Spleen (tissue), 11 donors: ENCODE measurements around the gene MEX3B. TPM values are rescaled to one million over a fixed set of nuclear protein-coding genes. Genes with fewer than 3 reads are reported as not detected.
"Not testable (repeated sequence)": the region's sequence is repeated elsewhere in the genome, so short reads cannot be mapped to it uniquely, and the experiment has no call there.

Source experiments
- DNase-seq: peaks from one replicate; pipeline ENCODE4 v3.0.0-alpha.2; 2020
- H3K27ac ChIP-seq, 8 donors: fragments of 200-600 bp; sonication (generic) in 7 of 8; 1 replicate in 4 of 8; 2 replicates in 4 of 8; pipeline versions ENCODE4 v1.5.0 to v1.8.0; 2016 to 2021; ENCODE audit warnings: inconsistent platforms in 4 of 8, mild to moderate bottlenecking in 4 of 8, moderate library complexity in 1 of 8
- H3K27me3 ChIP-seq, 7 donors: fragments of 200-600 bp; sonication (generic) in 6 of 7; replicated peaks in 1 of 7; 1 replicate in 4 of 7; 2 replicates in 3 of 7; pipeline versions ENCODE4 v1.5.0 to v1.8.0; 2016 to 2021; ENCODE audit warnings: inconsistent platforms in 3 of 7, mild to moderate bottlenecking in 1 of 7
- H3K36me3 ChIP-seq, 6 donors: fragments of 200-600 bp; sonication (generic) in 5 of 6; 1 replicate in 4 of 6; 2 replicates in 2 of 6; pipeline versions ENCODE4 v1.5.0 to v1.8.0; 2016 to 2021; ENCODE audit warnings: inconsistent platforms in 2 of 6
- H3K4me1 ChIP-seq, 6 donors: fragments of 200-600 bp; sonication (generic) in 5 of 6; 1 replicate in 3 of 6; 2 replicates in 3 of 6; pipeline versions ENCODE4 v1.5.0 to v1.8.0; 2016 to 2021; ENCODE audit warnings: inconsistent platforms in 3 of 6
- H3K4me3 ChIP-seq, 8 donors: fragments of 200-600 bp; sonication (generic) in 7 of 8; 1 replicate in 4 of 8; 2 replicates in 4 of 8; pipeline versions ENCODE4 v1.5.0 to v1.8.0; 2016 to 2021; ENCODE audit warnings: inconsistent platforms in 4 of 8, mild to moderate bottlenecking in 4 of 8, moderate library complexity in 2 of 8
- H3K9me3 ChIP-seq, 8 donors: fragments of 200-600 bp; sonication (generic) in 7 of 8; 1 replicate in 4 of 8; 2 replicates in 4 of 8; pipeline versions ENCODE4 v1.5.0 to v1.8.0; 2016 to 2021; ENCODE audit warnings: inconsistent platforms in 4 of 8
- POLR2A ChIP-seq, 3 donors: fragments of 450-650 bp; IDR thresholded peaks; one replicate each; pipeline ENCODE4 v1.5.1; 2017; ENCODE audit warnings: antibody characterized with exemption in 3 of 3, mild to moderate bottlenecking in 1 of 3
- POLR2AphosphoS5 ChIP-seq, 3 donors: sonication (generic); formaldehyde crosslinking; IDR thresholded peaks; one replicate each; pipeline ENCODE4 v1.5.1; 2017; ENCODE audit warnings: antibody characterized with exemption in 3 of 3
- WGBS, 5 donors: extraction: QIAGEN DNeasy Blood & Tissue Kit in 3 of 5; methylation state at CpG; one replicate each; pipeline versions ENCODE4 v1.1.5 to v1.1.7; 2013 to 2018; 5-methylcytosine and 5-hydroxymethylcytosine counted together
- intact Hi-C: fragments of 100-400 bp; cut with DNase I; formaldehyde crosslinking; loops from one replicate; pipeline ENCODE4 v1.15.0; 2023; ENCODE audit warnings: low total_unique reads
- polyA plus RNA-seq, 3 donors: library from polyadenylated mRNA; stranded (reverse); fragments of 200-250 nt; gene quantifications; one replicate each; pipeline ENCODE4 v1.2.1, GENCODE V29; 2013
- total RNA-seq, 7 donors: library from RNA; depleted of rRNA in 3 of 7; stranded (reverse); fragments of >200 nt in 3 of 7; fragmentation: NEBNext Ultra II Directional in 4 of 7; extraction: Animal tissue kit (Norgen Biotek cat#: 25700) in 4 of 7; gene quantifications; one replicate each; pipeline versions ENCODE4 v1.1.0 to v1.2.1, GENCODE V29; 2016 to 2021
- TF ChIP-seq, protein P1 (sequence below), 11 experiments: fragments of 200-600 bp in 7 of 11; fragments of 450-650 bp in 4 of 11; sonication (generic) in 4 of 11; IDR thresholded peaks in 8 of 11; conservative IDR thresholded peaks in 3 of 11; 1 replicate in 7 of 11; 2 replicates in 4 of 11; pipeline versions ENCODE4 v1.4.0 to v1.8.0; 2016 to 2021; ENCODE audit warnings: antibody characterized with exemption in 11 of 11, inconsistent platforms in 4 of 11, mild to moderate bottlenecking in 1 of 11
- donor health status: healthy with polysubstance abuse.
- donor health status: DM: no; HTN: no; CAD: no; lungs with moderate emphysema.
- donor health status: DM: no; HTN: no; CAD: no.
- donor health status: Bipolar disorder and iron deficiency.
- donor health status: healthy.
- donor health status: DM: no; HTN: no; CAD: no.
- donor health status: DM: yes; HTN: yes; CAD: no.

The MEX3B gene
- total and polyA plus RNA-seq, 10 donors = 0.95 to 2.1 (median 1.3) TPM

DNA sequence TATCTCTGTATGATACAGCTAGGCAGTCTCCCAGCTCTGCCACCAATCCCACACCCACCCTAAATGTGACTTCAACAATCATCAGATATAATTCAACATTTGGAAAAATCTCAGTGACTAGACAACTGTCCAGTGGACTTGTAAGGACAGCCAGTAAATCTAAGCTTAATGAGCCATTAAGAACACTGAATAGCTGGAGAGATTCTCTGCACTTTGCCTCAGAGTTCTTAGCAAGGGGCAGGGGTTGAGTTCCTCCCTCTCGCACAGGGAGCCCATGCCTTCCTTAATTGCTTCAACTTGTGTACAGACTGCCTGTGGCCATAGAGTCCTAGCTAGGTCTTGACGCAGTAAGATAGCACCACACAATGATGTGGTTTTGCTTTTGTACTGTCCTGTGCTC lies 15.6 kb downstream of the MEX3B start:
- Histone ChIP-seq H3K27ac (no peak overlapping the region), H3K4me3 (no peak overlapping the region), H3K4me1 (no peaks in the 10 kb centered on the region), H3K36me3 (no peaks in the 10 kb centered on the region), H3K9me3 (no peaks in the 10 kb centered on the region), H3K27me3 (no peaks in the 10 kb centered on the region)
- no peak for DNase-seq
- TF ChIP-seq POLR2A (IDR thresholded peaks at IDR 0.05) (no peak), POLR2AphosphoS5 (IDR thresholded peaks at IDR 0.05) (no peak)
- TF ChIP-seq, protein P1, sequence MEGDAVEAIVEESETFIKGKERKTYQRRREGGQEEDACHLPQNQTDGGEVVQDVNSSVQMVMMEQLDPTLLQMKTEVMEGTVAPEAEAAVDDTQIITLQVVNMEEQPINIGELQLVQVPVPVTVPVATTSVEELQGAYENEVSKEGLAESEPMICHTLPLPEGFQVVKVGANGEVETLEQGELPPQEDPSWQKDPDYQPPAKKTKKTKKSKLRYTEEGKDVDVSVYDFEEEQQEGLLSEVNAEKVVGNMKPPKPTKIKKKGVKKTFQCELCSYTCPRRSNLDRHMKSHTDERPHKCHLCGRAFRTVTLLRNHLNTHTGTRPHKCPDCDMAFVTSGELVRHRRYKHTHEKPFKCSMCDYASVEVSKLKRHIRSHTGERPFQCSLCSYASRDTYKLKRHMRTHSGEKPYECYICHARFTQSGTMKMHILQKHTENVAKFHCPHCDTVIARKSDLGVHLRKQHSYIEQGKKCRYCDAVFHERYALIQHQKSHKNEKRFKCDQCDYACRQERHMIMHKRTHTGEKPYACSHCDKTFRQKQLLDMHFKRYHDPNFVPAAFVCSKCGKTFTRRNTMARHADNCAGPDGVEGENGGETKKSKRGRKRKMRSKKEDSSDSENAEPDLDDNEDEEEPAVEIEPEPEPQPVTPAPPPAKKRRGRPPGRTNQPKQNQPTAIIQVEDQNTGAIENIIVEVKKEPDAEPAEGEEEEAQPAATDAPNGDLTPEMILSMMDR (IDR thresholded peaks at IDR 0.05 in 8 of 11, conservative IDR thresholded peaks at IDR 0.05 in 3 of 11) = no peak
- WGBS, 5 donors = 81 to 93% (median 83%) methylated on average over 2 of the region's 2 CpGs
- intact Hi-C loops = no loop called here

DNA sequence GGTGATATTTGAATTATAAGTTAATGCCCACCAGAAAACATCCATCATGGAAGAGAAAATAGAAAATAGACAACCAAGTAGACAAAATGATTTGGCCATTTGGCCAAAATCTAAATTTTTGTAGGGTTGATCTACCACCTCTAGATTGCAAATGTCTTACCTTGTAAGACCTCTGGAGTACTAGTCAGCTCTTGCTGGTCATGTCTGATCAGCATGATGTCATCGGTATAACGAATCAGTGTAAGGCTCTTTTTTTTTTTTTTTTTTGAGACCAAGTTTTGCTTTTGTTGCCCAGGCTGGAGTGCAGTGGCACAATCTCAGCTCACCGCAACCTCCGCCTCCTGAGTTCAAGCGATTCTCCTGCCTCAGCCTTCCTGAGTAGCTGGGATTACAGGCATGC lies 17.7 kb downstream of the MEX3B start:
- WGBS, 5 donors = 76 to 93% (median 76%) methylated on average over 5 of the region's 5 CpGs
- H3K4me3 ChIP-seq, H3K27me3 ChIP-seq, H3K27ac ChIP-seq, DNase-seq, H3K4me1 ChIP-seq, H3K36me3 ChIP-seq, H3K9me3 ChIP-seq, intact Hi-C loops: not testable (repeated sequence)

DNA sequence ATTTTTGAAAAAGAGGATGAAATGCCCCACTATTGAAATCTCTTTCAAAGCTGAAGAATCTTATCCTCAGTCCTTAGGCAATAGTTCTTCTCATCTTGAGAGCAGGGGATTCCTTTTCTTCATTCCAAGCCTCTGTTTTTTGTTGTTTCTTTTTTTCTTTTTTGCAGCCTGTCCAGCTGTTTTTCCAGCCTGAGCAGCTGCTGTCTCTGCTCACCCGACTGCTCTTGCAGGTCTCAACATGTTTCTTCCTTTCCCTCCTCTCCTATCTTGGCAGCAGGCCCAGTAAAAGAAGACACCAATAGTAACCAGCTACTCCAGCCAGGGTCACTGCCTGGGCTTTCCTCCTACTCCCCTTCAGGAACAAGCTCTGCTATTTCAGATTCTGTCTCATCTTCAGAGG lies 23.8 kb downstream of the MEX3B start:
- no peak overlapping the region for H3K27ac ChIP-seq
- 2 to 21% (median 9%) methylated on average over 1 of the region's 1 CpG for WGBS, 5 donors
- no peak overlapping the region for H3K4me3 ChIP-seq
- H3K4me1 ChIP-seq = no peaks in the 10 kb centered on the region
- TF ChIP-seq, protein P1 (IDR thresholded peaks at IDR 0.05 in 8 of 11, conservative IDR thresholded peaks at IDR 0.05 in 3 of 11) = no peak
- TF ChIP-seq POLR2A (IDR thresholded peaks at IDR 0.05) (no peak), POLR2AphosphoS5 (IDR thresholded peaks at IDR 0.05) (no peak)
- H3K36me3 ChIP-seq = no peaks in the 10 kb centered on the region
- H3K27me3 ChIP-seq = peaks cover 0 to 10% (median 0%) of the 10 kb centered on the region in 7 donors
- DNase-seq = no peak
- H3K9me3 ChIP-seq = no peaks in the 10 kb centered on the region
- intact Hi-C loops = no loop called here

DNA sequence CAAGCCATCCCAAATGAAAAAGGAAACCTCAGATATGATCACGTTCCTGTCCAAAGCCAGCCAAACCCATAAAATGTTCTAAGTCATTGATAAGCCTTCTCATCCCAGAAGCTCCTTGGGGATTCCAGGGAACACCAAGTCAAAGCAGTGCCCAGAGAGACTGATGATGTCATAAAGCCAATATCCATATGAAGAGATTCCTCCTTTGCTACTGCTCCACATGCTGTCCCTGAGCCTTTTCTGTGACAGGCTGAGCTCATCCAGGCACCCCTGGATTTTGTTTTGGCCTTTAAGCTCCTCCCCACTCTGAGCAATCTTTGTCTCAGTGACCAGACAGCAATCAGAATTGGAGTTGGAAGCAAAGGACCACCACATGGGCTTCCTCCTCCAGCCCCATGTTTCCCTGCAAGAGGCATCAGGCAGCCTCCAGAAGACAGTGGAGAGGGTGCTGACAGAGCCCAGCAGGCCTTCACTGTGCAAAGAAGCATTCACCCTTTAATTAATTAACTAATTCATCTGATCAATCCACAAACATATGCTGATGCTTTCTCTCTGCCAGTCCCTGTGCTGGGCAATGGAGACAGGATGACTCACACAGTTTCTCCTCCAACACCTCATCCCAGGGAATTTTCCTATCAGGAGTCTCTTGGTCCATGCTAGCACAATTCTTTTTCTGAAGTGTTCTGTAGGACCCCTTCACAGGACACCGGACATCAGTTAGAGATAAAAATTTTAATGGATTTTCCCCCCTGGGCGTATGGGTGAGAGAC lies 25.0 kb downstream of the MEX3B start:
- TF ChIP-seq, protein P1 (IDR thresholded peaks at IDR 0.05 in 8 of 11, conservative IDR thresholded peaks at IDR 0.05 in 3 of 11) = no peak
- no peak for TF ChIP-seq POLR2AphosphoS5 (IDR thresholded peaks at IDR 0.05)
- TF ChIP-seq POLR2A (IDR thresholded peaks at IDR 0.05) = no peak
- no peaks in the 10 kb centered on the region for H3K4me1 ChIP-seq
- intact Hi-C loops = no loop called here
- H3K9me3 ChIP-seq = no peaks in the 10 kb centered on the region
- H3K27me3 ChIP-seq = peaks cover 0 to 13% (median 0%) of the 10 kb centered on the region in 7 donors
- H3K4me3 ChIP-seq = no peak overlapping the region
- WGBS, 5 donors = 77 to 85% (median 81%) methylated on average over 3 of the region's 3 CpGs
- DNase-seq = no peak
- no peak overlapping the region for H3K27ac ChIP-seq
- no peaks in the 10 kb centered on the region for H3K36me3 ChIP-seq
